GM21515 (cell line): ENCODE measurements around the gene TNFRSF1B.

ENCODE experiments used
- ATAC-seq: cut with Tn5 transposase; IDR thresholded peaks from one replicate; pipeline ENCODE4 v1.9.1; 2021; ENCODE audit not compliant: unreplicated experiment

The TNFRSF1B gene

DNA sequence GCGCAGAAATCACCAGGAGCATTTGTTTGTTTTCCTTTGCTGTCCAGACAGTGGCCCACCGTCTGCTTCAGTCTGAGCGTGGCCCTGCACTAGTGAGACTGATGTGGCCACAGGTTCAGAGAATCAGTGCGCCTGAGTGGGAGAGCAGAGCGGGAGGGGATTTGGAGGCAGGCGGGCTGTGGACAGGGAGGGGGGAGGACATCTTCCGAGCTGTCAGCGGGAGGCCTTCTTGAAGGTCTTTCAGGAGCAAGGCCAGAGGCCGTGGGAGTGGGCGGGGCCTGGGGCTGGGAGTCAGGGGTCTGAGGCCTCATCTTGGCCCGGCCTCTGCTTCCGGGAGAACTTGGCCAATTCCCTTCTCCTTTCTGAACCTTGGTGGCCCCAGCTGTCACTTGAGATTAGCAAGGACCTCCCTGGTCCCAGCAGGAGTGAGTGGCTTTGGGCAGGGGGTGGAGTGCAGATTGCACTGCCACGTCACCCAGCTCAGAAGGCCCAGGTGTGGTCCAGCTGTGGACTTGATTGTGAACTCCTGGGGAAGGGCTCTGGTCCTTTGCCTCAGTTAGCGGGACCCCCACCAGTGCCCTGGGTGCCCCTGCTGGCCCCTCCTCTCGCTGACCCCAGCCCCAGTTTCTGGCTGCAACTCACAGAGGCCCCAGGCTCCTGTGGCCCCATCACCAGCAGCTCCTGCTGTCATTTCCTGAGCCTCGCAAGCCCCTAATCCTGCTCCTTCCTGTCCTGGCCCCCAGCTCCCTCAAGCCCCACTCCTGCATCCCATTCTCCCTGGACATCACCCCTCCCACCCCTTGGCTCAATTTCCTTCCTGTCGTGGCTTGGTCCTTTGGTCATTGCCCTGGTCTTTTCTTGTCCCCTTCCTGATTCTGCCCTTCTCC is 8.4 kb downstream of the TNFRSF1B start:
- ATAC-seq = no peak

- ATAC-seq = no peak
These were observed 9.7 kb downstream of the TNFRSF1B start for GRCh38 chr1:12176298-12177118.

- no peak for ATAC-seq
These were observed 10.6 kb downstream of the TNFRSF1B start for GRCh38 chr1:12177156-12177998.

GRCh38 chr1:12177999-12178441 is 11.2 kb downstream of the TNFRSF1B start:
- ATAC-seq = no peak

DNA sequence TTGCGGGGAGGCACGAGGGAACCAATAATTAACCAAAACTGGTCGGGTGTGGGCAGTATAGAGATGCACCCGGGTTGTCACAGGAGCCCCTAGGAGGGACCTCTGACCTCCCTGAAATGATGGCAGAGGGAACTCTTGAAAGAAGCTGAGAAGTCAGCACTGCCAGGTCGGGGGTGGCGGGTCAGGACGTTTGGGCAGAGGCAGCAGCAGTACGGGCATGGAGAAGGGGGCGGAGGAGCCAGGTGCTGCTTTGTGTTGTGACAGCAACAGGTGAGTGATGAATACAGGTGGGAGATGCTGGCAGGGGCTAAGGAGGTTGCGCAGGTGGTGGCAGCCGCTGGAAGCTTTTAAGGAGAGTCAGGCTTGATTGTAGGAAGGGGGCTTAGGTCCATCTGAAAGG is 11.7 kb downstream of the TNFRSF1B start:
- no peak for ATAC-seq

DNA sequence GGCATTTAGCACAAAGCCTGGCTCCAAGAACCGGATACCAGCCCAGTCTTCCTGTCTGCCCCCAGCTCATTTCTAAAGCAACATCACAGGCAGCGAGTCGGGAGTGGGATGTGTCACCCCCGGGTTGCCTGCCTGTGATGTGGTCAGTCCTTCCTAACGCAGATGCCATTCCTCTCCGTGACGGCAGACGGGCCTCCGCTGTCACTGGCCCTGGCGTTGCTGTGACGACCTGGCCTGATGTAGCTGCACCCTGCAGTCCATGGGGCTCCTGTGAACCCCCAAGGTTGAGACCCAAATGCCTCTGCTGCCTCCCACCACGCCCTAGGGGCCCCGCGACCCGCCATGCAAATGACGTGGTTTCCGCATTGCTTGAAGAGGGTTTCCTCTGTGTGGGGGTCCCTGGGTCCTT is 12.3 kb downstream of the TNFRSF1B start:
- no peak for ATAC-seq

DNA sequence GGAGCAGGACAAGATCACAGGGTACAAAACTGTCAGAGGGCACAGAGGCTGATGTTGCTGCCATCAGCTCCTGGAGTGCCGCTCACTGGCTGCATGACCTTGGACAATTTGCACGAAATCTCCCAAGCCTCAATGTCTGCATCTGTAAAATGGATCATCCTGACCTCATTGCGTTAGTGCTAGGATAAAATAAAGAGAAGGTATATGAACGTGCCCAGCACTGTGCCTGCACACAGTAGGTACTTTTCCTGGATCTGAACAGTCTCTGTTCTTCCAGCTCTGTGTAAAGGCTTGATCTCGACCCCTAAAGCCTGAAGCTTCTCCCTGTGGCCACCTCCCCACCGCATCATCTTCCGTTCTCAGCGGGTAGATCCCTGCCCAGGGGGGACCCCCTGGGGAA is 12.9 kb downstream of the TNFRSF1B start:
- no peak for ATAC-seq

GRCh38 chr1:12180315-12180714 is 13.5 kb downstream of the TNFRSF1B start:
- no peak for ATAC-seq

GRCh38 chr1:12180903-12181302 is 14.1 kb downstream of the TNFRSF1B start:
- no peak for ATAC-seq

- no peak for ATAC-seq
These were observed 14.8 kb downstream of the TNFRSF1B start for GRCh38 chr1:12181568-12181967.

- ATAC-seq = no peak
These were observed 15.7 kb downstream of the TNFRSF1B start for GRCh38 chr1:12182410-12182984.

GRCh38 chr1:12183095-12183794 is 16.5 kb downstream of the TNFRSF1B start:
- ATAC-seq = no peak

- no peak for ATAC-seq
These were observed 17.4 kb downstream of the TNFRSF1B start for GRCh38 chr1:12184008-12184681.

- no peak for ATAC-seq
These were observed 18.5 kb downstream of the TNFRSF1B start for GRCh38 chr1:12185036-12185917.

DNA sequence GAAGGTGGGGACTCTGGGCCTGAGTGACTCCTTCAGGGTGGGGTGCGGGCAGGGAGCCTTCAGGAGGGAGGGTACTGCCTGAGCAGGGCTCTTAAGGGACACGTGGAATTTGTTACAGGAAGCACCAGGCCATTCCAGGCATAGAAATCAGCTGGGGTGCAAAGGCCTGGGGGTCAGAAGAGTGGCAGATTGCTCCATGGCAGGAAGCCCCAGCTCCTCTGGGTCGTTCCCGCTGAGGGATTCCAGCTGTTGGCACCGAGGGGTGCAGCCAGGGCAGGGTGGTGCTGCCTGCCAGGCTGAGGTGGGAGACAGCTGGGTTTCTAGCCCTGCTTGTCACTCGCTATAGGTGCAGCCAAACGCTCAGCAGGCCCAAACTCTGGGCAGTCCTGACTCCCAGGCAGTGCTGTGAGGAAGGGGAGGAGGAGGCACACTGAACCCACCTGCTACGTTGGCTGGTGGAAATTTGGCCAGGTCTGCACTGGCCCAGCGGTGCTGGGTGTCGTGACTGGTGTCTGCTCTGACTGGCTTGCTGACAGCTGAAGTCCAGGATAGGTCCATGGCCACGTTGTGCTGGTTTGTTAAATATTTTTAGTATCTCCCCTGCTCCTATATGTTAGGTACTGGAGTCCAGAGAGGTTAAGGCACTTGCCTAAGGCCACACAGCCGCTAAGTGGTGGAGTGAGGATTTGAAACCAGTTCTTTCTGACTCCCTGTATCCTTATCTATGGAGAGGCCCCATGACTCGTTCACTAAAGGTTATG is 19.3 kb downstream of the TNFRSF1B start:
- no peak for ATAC-seq

DNA sequence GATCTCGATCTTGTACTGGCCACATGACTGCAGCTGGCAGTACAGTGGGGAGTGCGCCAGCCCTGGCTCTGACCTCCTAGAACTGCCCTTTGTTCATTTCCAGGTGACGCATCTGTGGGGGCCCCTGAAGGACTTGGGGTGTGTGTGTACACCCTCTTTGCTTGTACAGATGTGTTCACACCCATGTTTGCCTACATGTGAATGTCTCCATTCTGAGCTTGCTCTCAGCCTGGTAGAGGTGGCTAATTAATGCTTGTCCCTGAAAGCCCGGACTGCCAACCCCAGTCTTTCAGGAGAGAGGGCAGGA is 19.8 kb downstream of the TNFRSF1B start:
- no peak for ATAC-seq

- no peak for ATAC-seq
These were observed 21.3 kb downstream of the TNFRSF1B start for GRCh38 chr1:12188115-12188514.
